WI38 (cell line): ENCODE measurements around the gene HOXA13.

ENCODE experiments used
- H3K4me3 ChIP-seq: 2 replicates; pipeline ENCODE4 v1.5.1; 2011; ENCODE audit warnings: low read depth, mild to moderate bottlenecking, control low read depth, low read length
- CTCF ChIP-seq: IDR thresholded peaks from 2 replicates; pipeline ENCODE4 v1.5.1; 2012; ENCODE audit warnings: low read depth, mild to moderate bottlenecking, control low read depth, low read length

The HOXA13 gene

GRCh38 chr7:27199849-27200760 lies at the start of gene HOXA13:
HOXA13 (minus strand) TSS chr7:27200091; CDS start chr7:27200077, 14 bp downstream.
- H3K4me3 ChIP-seq = 0 out of 2 replicates have a peak within 1 kb of the TSS, but pooled peaks have one; percentile 10
- no peak for TF ChIP-seq CTCF

- H3K4me3 ChIP-seq = no peak overlapping the region
- TF ChIP-seq CTCF = no peak
These were observed 49.2 kb upstream of the HOXA13 start for GRCh38 chr7:27248911-27249723.

- H3K4me3 ChIP-seq = no peak overlapping the region
- no peak for TF ChIP-seq CTCF
These were observed 48.5 kb upstream of the HOXA13 start for GRCh38 chr7:27248427-27248806.

- TF ChIP-seq CTCF = no peak
- no peak overlapping the region for H3K4me3 ChIP-seq
These were observed 47.8 kb upstream of the HOXA13 start for GRCh38 chr7:27247452-27248426.

GRCh38 chr7:27247000-27247399 lies 47.1 kb upstream of the HOXA13 start:
- no peak for TF ChIP-seq CTCF
- H3K4me3 ChIP-seq = no peak overlapping the region

GRCh38 chr7:27245798-27246691 lies 46.2 kb upstream of the HOXA13 start:
- H3K4me3 ChIP-seq = no peak overlapping the region
- TF ChIP-seq CTCF = no peak
